Stimulated activated CD8-positive, alpha-beta memory T cell treated with anti-CD3 and anti-CD28 coated beads, Interleukin-15, amount 100 ng/mL, for 1 hour (primary cell): ENCODE data around the gene PIP4K2A.
"Not testable (repeated sequence)": the region's sequence is repeated elsewhere in the genome, so short reads cannot be mapped to it uniquely, and the experiment has no call there.

Experiments
- DNase-seq: peaks from one replicate; pipeline ENCODE4 v3.0.0-alpha.2; 2020; ENCODE audit warnings: low read depth

The PIP4K2A gene

GRCh38 chr10:22554461-22555182, 159.8 kb downstream of the PIP4K2A start:
- no peak for DNase-seq

GRCh38 chr10:22553452-22553995, 160.9 kb downstream of the PIP4K2A start:
- DNase-seq, result no peak

DNA sequence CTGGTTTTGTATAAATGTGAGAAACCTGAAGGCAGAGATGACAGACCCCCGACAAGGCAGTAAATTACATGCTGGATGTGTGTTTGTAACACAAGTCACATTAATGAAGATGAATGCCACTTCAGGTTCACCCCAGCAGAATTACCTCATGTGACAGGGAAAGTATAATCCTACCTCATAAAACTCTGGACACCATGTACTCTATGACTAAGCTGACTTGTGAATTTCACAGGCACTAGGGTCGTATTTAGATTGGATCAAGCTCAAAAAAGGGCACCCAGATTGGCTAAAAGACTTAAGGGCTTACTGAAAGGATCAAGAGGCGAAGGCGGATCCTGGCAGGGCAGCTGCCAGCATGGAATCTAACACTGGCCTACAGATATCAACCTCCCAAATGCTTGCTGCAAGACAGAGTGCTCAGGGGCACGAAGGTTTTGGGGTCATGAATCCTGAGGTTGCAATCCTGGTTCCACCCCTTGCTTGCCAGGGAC, 161.4 kb downstream of the PIP4K2A start:
- no peak for DNase-seq

DNA sequence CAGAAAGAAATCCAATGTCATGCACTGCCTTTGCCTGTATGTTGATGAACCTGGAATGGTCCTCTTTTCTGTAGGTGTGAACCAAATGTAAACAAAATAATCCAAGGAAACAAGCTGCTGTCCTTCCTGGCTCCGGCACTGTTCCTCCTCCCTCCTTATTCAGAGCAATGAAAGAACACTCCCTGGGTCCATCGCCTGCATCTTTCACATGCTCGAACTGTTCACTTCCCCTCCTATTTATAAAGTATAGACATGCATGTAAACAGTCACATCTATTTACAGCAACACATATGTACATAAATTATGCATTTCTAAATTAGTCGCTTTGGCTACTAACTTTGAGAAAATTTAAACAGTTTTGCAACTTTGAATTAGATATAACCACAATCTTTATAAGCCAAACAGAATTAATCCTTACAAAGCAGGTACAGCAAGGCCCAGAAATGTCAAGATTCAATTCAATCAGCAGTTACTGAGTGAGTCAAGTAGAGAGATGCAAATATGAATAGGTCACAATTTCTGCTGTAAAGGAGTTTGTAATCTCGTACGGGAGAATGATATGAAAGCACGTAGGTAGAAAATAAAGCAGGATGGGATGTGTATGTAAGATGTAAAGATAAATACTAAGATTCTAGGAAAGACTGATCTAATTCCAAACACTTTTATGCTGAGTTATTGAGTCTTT, 162.6 kb downstream of the PIP4K2A start:
- no peak for DNase-seq

DNA sequence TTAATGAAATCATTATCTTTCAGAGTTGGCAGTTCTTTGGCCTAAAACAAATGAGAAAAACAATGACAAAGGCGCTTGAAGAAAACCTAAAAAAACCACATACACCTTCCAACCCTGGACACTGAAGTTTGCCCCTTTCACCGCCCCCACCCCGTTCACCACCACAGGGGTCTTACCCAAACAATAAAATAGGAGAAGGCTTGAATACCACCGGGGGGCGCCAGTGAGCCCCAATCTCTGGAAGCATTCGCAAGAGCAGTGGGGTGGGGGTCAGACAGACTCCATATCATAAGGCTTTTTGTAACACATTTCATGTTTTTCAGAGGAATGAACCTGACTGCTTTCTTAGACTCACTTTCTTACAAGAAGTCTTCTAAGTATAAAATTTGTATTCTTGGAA, 163.6 kb downstream of the PIP4K2A start:
- peak; percentile 61 for DNase-seq

GRCh38 chr10:22548344-22548743, 166.0 kb downstream of the PIP4K2A start:
- DNase-seq, result no peak

GRCh38 chr10:22545643-22546042, 168.7 kb downstream of the PIP4K2A start:
- DNase-seq, result no peak

- DNase-seq, result no peak
Observed at GRCh38 chr10:22544325-22545068, 169.9 kb downstream of the PIP4K2A start.

- DNase-seq, result no peak
Observed at GRCh38 chr10:22542773-22543172, 171.6 kb downstream of the PIP4K2A start.

GRCh38 chr10:22541900-22542299, 172.5 kb downstream of the PIP4K2A start:
- no peak for DNase-seq

DNA sequence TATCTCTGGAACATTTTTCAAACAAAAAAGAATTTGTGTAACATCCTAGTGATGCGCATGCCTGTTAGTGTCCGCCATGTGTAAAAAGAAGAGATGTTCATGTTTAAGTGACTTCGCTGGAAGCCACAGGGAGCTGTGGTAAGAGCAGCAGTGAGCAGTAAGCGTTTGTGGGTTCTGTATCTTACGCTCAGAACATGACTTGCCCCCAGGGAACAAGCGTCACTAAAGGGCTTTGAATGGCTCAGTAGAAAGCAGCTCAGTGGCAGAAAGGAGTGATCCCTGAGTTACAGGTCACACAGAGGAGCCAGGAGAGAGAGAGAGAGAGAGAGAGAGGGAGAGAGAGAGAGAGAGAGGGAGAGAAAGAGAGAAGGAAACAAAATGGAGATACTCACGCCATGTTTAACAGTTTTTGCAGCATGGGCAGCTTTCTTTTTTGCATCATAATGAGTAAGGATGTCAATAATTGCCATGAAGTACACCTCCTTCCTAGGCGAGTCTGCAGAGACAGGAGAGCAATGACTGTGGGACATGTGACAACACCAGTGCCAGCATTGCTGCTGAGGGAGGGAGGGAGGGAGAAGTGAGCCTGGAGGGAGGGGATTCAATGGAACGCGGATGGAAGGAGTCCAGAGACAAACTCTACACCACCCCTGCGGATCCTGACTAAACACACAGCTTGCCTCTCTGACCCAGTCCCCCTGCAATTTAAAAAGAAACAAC, 174.6 kb downstream of the PIP4K2A start:
- DNase-seq, result no peak

DNA sequence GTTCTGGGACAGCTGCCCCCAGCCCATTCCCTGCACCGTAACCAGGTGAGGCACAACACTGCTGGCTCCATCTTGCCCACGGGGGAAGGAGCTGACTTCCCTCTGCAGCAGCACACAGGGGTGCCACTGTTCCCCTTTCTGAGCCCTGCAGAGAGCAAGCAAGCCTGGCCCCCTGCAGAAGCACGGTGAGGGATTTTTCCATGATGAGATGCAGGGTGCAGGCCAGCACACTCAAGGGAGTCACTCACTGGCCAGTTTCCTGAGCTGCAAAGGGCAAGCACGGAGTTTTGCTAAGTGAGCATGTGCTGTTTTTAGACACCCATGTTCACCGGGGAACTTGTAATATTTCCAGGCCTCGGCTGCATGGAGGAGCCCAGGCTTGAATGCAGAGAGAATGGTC, 176.6 kb downstream of the PIP4K2A start:
- DNase-seq, result no peak

DNA sequence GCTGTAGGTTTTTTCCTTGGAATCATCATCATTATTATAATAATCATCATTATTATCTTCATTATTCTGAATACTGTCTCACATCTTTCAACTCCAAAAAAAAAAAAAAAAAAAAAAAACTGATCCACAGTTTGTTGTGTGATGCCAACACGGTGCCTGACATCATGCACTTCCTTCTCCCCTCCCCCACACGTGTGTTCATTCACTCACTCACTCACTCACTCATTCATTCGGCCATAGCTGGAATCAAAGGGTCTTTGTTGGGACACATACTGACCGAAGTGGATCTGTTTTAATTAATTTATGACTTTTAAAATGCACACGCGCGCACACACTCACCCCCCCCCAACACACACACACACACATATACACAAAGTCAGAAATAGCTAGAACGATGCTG, 177.8 kb downstream of the PIP4K2A start:
- DNase-seq, result no peak

DNA sequence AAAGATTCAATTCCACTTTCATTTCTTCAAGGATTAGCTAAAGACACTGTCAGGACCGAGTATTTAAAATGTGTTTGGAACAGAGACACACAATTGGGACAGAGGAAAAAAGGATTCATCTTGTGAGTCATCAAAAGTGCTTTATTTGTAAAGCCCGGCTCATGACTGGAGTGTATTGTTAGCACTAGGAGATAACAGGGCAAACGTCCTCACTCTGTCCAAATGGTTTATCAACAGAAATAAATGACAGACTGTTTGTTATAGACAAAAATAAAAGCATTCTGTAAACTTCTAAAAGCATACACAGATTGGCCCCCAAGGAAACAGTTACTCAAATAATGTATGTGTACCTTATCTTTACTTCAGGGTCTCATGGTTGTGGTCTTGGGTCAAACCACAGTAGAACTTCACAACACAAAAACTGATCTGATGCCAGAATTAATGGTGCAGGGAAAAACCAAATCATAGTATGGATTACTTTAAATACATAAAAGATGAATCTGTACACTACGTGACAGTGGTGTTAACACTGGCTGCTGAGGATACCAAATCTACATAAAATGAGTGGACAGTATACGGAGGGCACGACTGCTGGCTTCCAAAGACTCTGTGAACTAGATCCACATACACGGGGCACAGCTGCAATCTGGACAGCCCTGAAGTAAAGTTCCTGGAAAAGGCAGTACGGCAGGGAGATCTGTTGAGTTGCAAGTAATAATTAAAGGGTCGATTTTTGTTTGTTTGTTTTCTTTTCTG, 179.4 kb downstream of the PIP4K2A start:
- no peak for DNase-seq

GRCh38 chr10:22531441-22531840, 182.9 kb downstream of the PIP4K2A start:
- no peak for DNase-seq

GRCh38 chr10:22531008-22531407, 183.4 kb downstream of the PIP4K2A start:
- no peak for DNase-seq

- DNase-seq, result no peak
Observed at GRCh38 chr10:22527520-22527919, 186.9 kb downstream of the PIP4K2A start.

GRCh38 chr10:22524333-22524732, 190.0 kb downstream of the PIP4K2A start:
- not testable (repeated sequence) for DNase-seq

DNA sequence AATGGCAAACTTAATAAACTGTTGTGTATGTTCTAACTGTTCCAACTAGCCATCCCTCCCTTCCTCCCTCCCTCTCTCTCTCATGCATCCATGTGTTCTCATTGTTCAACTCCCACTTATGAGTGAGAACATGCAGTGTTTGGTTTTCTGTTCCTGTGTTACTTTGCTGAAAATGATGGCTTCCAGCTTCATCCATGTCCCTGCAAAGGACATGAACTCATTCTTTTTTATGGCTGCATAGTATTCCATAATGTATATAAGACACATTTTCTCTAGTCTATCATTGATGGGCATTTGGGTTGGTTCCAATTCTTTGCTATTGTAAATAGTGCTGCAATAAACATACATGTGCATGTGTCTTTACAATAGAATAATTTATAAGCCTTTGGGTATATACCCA, 193.7 kb downstream of the PIP4K2A start:
- not testable (repeated sequence) for DNase-seq

DNA sequence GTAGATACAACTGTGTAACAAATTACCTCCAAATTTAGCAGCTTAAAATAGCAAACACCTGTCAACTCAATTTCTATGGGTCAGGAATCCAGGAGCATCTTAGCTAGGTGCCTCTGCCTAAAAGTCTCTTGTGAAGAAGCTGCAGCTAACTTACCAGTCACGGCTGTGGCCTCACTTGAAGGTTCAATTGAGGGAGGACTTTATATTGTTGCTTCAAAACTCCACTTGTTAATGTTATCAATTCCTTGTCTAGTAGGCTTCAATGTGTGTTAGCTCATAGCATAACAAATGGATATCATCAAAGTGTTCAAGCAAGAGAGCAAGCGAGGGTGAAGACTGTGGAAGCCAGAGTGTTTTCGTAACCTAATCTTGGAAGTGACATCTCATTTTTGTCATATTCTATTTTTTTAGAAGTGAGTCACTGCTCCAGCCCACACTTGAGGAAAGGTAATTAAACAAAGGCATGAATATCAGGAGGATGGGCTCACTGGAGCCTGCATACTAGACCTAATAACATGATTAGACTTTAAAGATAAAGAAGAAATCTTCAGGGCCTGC, 196.1 kb downstream of the PIP4K2A start:
- DNase-seq, result no peak

DNA sequence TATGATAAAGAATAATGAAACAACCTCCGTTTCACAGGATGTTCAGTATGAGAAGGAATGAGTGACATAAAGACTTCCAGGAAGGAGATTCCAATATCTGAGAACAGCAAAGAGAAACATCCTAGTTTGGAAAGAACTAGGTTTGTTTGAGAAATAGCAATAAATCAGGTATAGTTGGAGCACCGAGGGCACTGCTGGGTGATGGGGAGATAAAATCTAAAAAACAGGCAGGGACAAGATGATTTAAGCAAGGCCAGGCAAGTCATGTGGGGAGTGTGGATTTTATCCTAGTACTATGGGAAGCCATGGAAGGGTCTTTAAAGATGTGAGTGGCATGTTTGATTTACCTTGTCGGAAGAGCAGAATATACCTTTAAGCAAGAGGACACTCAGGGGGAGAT, 199.4 kb downstream of the PIP4K2A start:
- DNase-seq, result no peak
